Measurements from ENCODE around the gene GLIS1.

DNA sequence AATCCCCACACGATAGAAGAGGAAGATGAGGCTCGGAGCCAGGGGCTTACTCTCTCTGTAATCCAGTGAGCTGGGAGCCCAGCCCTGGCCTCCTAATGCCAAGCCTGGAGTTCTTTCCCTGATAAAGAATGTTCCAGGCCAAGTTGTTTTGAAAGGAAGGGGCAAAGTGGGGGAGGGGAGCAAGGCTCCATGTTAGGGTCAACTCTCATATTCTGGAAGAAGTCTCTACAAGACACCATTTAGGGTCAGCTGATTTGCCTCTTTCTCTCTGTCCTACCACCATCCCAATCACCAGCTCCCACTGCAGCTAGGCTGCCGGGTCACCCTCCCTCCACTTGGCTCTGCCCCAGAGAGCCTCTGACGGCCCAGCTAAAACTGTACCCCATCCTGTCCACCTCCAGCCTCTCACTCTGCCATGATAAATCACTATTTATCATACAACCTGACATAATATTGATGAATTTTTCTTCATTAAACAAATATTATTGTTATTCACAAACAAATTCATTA is 95.0 kb downstream of the GLIS1 start:
- TF ChIP-seq, protein P1, sequence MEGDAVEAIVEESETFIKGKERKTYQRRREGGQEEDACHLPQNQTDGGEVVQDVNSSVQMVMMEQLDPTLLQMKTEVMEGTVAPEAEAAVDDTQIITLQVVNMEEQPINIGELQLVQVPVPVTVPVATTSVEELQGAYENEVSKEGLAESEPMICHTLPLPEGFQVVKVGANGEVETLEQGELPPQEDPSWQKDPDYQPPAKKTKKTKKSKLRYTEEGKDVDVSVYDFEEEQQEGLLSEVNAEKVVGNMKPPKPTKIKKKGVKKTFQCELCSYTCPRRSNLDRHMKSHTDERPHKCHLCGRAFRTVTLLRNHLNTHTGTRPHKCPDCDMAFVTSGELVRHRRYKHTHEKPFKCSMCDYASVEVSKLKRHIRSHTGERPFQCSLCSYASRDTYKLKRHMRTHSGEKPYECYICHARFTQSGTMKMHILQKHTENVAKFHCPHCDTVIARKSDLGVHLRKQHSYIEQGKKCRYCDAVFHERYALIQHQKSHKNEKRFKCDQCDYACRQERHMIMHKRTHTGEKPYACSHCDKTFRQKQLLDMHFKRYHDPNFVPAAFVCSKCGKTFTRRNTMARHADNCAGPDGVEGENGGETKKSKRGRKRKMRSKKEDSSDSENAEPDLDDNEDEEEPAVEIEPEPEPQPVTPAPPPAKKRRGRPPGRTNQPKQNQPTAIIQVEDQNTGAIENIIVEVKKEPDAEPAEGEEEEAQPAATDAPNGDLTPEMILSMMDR (conservative IDR thresholded peaks at IDR 0.05; ENCODE audit: low read depth in 2 of 2): no peak
- TF ChIP-seq POLR2AphosphoS5 (IDR thresholded peaks at IDR 0.05; ENCODE audit: low read depth): no peak
- TF ChIP-seq, protein P2, sequence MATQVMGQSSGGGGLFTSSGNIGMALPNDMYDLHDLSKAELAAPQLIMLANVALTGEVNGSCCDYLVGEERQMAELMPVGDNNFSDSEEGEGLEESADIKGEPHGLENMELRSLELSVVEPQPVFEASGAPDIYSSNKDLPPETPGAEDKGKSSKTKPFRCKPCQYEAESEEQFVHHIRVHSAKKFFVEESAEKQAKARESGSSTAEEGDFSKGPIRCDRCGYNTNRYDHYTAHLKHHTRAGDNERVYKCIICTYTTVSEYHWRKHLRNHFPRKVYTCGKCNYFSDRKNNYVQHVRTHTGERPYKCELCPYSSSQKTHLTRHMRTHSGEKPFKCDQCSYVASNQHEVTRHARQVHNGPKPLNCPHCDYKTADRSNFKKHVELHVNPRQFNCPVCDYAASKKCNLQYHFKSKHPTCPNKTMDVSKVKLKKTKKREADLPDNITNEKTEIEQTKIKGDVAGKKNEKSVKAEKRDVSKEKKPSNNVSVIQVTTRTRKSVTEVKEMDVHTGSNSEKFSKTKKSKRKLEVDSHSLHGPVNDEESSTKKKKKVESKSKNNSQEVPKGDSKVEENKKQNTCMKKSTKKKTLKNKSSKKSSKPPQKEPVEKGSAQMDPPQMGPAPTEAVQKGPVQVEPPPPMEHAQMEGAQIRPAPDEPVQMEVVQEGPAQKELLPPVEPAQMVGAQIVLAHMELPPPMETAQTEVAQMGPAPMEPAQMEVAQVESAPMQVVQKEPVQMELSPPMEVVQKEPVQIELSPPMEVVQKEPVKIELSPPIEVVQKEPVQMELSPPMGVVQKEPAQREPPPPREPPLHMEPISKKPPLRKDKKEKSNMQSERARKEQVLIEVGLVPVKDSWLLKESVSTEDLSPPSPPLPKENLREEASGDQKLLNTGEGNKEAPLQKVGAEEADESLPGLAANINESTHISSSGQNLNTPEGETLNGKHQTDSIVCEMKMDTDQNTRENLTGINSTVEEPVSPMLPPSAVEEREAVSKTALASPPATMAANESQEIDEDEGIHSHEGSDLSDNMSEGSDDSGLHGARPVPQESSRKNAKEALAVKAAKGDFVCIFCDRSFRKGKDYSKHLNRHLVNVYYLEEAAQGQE (IDR thresholded peaks at IDR 0.05; ENCODE audit: unreplicated experiment): no peak

Measured in GM23338 (cell line).